Thyroid gland (tissue), 4 donors: ENCODE data around the gene SMG6.

Experiments used
- POLR2A ChIP-seq, 2 donors: fragments of 450-650 bp; IDR thresholded peaks; one replicate each; pipeline ENCODE4 v1.6.1; 2017; ENCODE audit warnings: antibody characterized with exemption in 2 of 2, mild to moderate bottlenecking in 2 of 2, moderate library complexity in 1 of 2
- TF ChIP-seq, protein P1 (sequence below), 6 experiments: fragments of 200-600 bp in 3 of 6; fragments of 450-650 bp in 3 of 6; sonication (generic) in 3 of 6; IDR thresholded peaks; one replicate each; pipeline ENCODE4 v1.5.1; 2016 to 2019; ENCODE audit warnings: antibody characterized with exemption in 6 of 6, mild to moderate bottlenecking in 2 of 6, inconsistent platforms in 1 of 6, moderate library complexity in 1 of 6

DNA sequence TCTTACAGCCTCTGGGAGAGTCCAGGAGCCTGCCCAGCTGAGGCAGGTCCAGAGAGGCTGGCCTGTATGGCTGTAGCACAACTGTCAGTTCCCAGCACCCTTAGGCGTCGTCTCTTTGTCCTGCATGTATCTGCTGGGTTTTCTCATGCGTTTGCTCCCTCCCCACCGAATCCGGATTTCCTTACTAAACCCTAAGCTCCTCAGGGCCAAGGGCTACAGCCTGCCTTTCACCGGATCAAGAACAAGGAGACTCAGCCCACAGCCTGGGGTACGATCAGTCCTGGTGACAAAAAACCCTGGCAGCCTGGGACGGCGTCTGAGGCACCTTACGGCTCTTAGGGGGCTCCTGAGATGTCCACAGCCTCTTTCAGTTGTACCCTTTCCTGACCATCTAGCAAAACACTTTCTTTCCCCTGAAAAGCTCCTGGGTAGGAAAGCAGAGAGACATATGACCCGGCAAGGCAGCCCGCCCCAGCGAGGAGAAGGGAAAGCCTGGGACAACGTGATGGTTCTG is 236.5 kb downstream of the SMG6 start:
- no peak for TF ChIP-seq POLR2A (IDR thresholded peaks at IDR 0.05)
- TF ChIP-seq, protein P1, sequence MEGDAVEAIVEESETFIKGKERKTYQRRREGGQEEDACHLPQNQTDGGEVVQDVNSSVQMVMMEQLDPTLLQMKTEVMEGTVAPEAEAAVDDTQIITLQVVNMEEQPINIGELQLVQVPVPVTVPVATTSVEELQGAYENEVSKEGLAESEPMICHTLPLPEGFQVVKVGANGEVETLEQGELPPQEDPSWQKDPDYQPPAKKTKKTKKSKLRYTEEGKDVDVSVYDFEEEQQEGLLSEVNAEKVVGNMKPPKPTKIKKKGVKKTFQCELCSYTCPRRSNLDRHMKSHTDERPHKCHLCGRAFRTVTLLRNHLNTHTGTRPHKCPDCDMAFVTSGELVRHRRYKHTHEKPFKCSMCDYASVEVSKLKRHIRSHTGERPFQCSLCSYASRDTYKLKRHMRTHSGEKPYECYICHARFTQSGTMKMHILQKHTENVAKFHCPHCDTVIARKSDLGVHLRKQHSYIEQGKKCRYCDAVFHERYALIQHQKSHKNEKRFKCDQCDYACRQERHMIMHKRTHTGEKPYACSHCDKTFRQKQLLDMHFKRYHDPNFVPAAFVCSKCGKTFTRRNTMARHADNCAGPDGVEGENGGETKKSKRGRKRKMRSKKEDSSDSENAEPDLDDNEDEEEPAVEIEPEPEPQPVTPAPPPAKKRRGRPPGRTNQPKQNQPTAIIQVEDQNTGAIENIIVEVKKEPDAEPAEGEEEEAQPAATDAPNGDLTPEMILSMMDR (IDR thresholded peaks at IDR 0.05): no peak
